HepG2 (cell line): Measurements from ENCODE around the gene PODXL2. TPM values are rescaled to one million over a fixed set of nuclear protein-coding genes. Genes with fewer than 3 reads are reported as not detected.

Source experiments
- HNRNPK ChIP-seq: fragments of 200-400 bp; formaldehyde crosslinking; IDR thresholded peaks from 2 replicates; pipeline ENCODE4 v1.6.1; 2018; ENCODE audit warnings: low read length, low read depth, moderate library complexity, mild to moderate bottlenecking; ENCODE audit not compliant: poor library complexity, severe bottlenecking
- MEF2D ChIP-seq: sonication (generic); formaldehyde crosslinking; IDR thresholded peaks from 2 replicates; pipeline ENCODE4 v1.5.1; 2020; ENCODE audit warnings: mild to moderate bottlenecking, missing genetic modification reagents
- NR2F6 ChIP-seq, 2 experiments: IDR thresholded peaks; 2 replicates each; pipeline ENCODE4 v1.6.1; 2016; ENCODE audit warnings: antibody characterized with exemption in 1 of 2, mild to moderate bottlenecking in 1 of 2
- REL ChIP-seq: sonication (generic); formaldehyde crosslinking; conservative IDR thresholded peaks from 2 replicates; pipeline ENCODE4 v1.8.0; 2022; ENCODE audit warnings: mild to moderate bottlenecking, missing genetic modification reagents, moderate library complexity
- SMYD3 ChIP-seq: sonication (generic); formaldehyde crosslinking; IDR thresholded peaks from 2 replicates; pipeline ENCODE4 v1.8.1; 2023; ENCODE audit warnings: mild to moderate bottlenecking, missing genetic modification reagents
- TAF1 ChIP-seq: sonication (generic); formaldehyde crosslinking; IDR thresholded peaks from 2 replicates; pipeline ENCODE4 v1.4.0; 2020; ENCODE audit warnings: missing genetic modification reagents
- ZFP82 ChIP-seq: sonication (generic); formaldehyde crosslinking; IDR thresholded peaks from 2 replicates; pipeline ENCODE4 v1.5.1; 2020; ENCODE audit warnings: mild to moderate bottlenecking, missing genetic modification reagents, borderline replicate concordance
- ZMAT3 ChIP-seq: sonication (generic); formaldehyde crosslinking; conservative IDR thresholded peaks from 2 replicates; pipeline ENCODE4 v1.7.0; 2021; ENCODE audit warnings: missing genetic modification reagents
- ZNF124 ChIP-seq: sonication (generic); formaldehyde crosslinking; IDR thresholded peaks from 2 replicates; pipeline ENCODE4 v1.4.0; 2020; ENCODE audit warnings: missing genetic modification reagents
- ZNF207 ChIP-seq: fragments of 450-650 bp; IDR thresholded peaks from 2 replicates; pipeline ENCODE4 v1.6.1; 2016; ENCODE audit warnings: antibody characterized with exemption, borderline replicate concordance
- ZNF335 ChIP-seq: sonication (generic); formaldehyde crosslinking; IDR thresholded peaks from 2 replicates; pipeline ENCODE4 v1.4.0; 2020; ENCODE audit warnings: missing genetic modification reagents
- ZNF460 ChIP-seq: sonication (generic); formaldehyde crosslinking; IDR thresholded peaks from 2 replicates; pipeline ENCODE4 v1.5.1; 2020; ENCODE audit warnings: missing genetic modification reagents, mild to moderate bottlenecking, borderline replicate concordance
- ZNF616 ChIP-seq: sonication (generic); formaldehyde crosslinking; IDR thresholded peaks from 2 replicates; pipeline ENCODE4 v1.5.0; 2020; ENCODE audit warnings: low read depth, mild to moderate bottlenecking, missing genetic modification reagents
- ZNF7 ChIP-seq: IDR thresholded peaks from 2 replicates; pipeline ENCODE4 v1.6.1; 2016; ENCODE audit warnings: missing biosample characterization, missing genetic modification reagents
- ZNF773 ChIP-seq: sonication (generic); formaldehyde crosslinking; IDR thresholded peaks from 2 replicates; pipeline ENCODE4 v1.4.0; 2020; ENCODE audit warnings: missing genetic modification reagents, borderline replicate concordance
- polyA plus RNA-seq, 8 experiments: library from polyadenylated mRNA; depleted of rRNA in 3 of 8; stranded (reverse) in 7 of 8; unstranded in 1 of 8; fragments of >200 nt; fragmentation: Illumina TruSeq in 4 of 8; extraction: Trizol in 4 of 8; gene quantifications; 2 replicates each; pipeline versions ENCODE4 v1.2.1 to v1.2.3, GENCODE V29; 2011 to 2016; ENCODE audit warnings: low read depth in 4 of 8, missing spikeins in 1 of 8, mixed read lengths in 1 of 8; ENCODE audit not compliant: insufficient read depth in 1 of 8
- total RNA-seq, 5 experiments: library from RNA; depleted of rRNA; stranded (reverse); fragments of >200 nt; fragmentation: Illumina TruSeq; extraction: Trizol; gene quantifications; 2 replicates each; pipeline ENCODE4 v1.2.3, GENCODE V29; 2016; ENCODE audit warnings: low read depth in 1 of 5
- TF ChIP-seq, protein P1 (sequence below): sonication (generic); formaldehyde crosslinking; IDR thresholded peaks from 2 replicates; pipeline ENCODE4 v1.5.1; 2020; ENCODE audit warnings: mild to moderate bottlenecking, missing genetic modification reagents, borderline replicate concordance
- TF ChIP-seq, protein P2 (sequence below): sonication (generic); formaldehyde crosslinking; IDR thresholded peaks from 2 replicates; pipeline ENCODE4 v1.4.0; 2020; ENCODE audit warnings: missing genetic modification reagents
- TF ChIP-seq, protein P3 (sequence below): sonication (generic); formaldehyde crosslinking; IDR thresholded peaks from 2 replicates; pipeline ENCODE4 v1.9.0; 2021; ENCODE audit warnings: missing genetic modification reagents, mild to moderate bottlenecking, borderline replicate concordance

PODXL2 gene
- total and polyA plus RNA-seq, 2 of the 13 experiments (the other 11 are each of a cell fraction or from before 2014, with no cell fraction given), result 20.4 to 25.1 TPM

DNA sequence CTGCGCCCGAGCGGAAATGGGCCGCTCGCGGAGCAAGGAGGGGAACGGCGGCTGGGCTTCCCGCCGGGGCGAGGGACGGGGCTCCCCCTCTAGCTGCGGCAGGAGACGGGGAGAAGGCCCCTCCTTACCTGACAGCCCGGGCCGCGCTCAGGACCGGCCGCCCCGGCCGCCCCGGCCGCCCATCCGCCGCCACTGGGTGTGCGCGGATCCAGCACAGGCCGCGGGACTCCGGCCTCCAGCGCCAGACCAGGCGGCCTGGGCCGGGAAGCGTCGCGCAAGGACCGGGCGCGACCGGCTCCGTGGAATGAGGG lies 38.7 kb upstream of the PODXL2 start (continued):
- TF ChIP-seq, protein P1, sequence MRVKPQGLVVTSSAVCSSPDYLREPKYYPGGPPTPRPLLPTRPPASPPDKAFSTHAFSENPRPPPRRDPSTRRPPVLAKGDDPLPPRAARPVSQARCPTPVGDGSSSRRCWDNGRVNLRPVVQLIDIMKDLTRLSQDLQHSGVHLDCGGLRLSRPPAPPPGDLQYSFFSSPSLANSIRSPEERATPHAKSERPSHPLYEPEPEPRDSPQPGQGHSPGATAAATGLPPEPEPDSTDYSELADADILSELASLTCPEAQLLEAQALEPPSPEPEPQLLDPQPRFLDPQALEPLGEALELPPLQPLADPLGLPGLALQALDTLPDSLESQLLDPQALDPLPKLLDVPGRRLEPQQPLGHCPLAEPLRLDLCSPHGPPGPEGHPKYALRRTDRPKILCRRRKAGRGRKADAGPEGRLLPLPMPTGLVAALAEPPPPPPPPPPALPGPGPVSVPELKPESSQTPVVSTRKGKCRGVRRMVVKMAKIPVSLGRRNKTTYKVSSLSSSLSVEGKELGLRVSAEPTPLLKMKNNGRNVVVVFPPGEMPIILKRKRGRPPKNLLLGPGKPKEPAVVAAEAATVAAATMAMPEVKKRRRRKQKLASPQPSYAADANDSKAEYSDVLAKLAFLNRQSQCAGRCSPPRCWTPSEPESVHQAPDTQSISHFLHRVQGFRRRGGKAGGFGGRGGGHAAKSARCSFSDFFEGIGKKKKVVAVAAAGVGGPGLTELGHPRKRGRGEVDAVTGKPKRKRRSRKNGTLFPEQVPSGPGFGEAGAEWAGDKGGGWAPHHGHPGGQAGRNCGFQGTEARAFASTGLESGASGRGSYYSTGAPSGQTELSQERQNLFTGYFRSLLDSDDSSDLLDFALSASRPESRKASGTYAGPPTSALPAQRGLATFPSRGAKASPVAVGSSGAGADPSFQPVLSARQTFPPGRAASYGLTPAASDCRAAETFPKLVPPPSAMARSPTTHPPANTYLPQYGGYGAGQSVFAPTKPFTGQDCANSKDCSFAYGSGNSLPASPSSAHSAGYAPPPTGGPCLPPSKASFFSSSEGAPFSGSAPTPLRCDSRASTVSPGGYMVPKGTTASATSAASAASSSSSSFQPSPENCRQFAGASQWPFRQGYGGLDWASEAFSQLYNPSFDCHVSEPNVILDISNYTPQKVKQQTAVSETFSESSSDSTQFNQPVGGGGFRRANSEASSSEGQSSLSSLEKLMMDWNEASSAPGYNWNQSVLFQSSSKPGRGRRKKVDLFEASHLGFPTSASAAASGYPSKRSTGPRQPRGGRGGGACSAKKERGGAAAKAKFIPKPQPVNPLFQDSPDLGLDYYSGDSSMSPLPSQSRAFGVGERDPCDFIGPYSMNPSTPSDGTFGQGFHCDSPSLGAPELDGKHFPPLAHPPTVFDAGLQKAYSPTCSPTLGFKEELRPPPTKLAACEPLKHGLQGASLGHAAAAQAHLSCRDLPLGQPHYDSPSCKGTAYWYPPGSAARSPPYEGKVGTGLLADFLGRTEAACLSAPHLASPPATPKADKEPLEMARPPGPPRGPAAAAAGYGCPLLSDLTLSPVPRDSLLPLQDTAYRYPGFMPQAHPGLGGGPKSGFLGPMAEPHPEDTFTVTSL (CRISPR knock-in tag), result no peak
- TF ChIP-seq ZFP82 (CRISPR knock-in tag), result no peak
- TF ChIP-seq ZNF124, result no peak
- TF ChIP-seq, protein P2, sequence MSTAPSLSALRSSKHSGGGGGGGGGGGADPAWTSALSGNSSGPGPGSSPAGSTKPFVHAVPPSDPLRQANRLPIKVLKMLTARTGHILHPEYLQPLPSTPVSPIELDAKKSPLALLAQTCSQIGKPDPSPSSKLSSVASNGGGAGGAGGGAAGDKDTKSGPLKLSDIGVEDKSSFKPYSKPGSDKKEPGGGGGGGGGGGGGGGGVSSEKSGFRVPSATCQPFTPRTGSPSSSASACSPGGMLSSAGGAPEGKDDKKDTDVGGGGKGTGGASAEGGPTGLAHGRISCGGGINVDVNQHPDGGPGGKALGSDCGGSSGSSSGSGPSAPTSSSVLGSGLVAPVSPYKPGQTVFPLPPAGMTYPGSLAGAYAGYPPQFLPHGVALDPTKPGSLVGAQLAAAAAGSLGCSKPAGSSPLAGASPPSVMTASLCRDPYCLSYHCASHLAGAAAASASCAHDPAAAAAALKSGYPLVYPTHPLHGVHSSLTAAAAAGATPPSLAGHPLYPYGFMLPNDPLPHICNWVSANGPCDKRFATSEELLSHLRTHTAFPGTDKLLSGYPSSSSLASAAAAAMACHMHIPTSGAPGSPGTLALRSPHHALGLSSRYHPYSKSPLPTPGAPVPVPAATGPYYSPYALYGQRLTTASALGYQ, result peak; percentile 16; the same call in 1 of the 2 replicates
- TF ChIP-seq REL, result 0 out of 2 replicates have a peak, but pooled peaks have one; percentile 82
- TF ChIP-seq ZNF460, result no peak
- TF ChIP-seq HNRNPK, result peak; percentile 43
- TF ChIP-seq, protein P3, sequence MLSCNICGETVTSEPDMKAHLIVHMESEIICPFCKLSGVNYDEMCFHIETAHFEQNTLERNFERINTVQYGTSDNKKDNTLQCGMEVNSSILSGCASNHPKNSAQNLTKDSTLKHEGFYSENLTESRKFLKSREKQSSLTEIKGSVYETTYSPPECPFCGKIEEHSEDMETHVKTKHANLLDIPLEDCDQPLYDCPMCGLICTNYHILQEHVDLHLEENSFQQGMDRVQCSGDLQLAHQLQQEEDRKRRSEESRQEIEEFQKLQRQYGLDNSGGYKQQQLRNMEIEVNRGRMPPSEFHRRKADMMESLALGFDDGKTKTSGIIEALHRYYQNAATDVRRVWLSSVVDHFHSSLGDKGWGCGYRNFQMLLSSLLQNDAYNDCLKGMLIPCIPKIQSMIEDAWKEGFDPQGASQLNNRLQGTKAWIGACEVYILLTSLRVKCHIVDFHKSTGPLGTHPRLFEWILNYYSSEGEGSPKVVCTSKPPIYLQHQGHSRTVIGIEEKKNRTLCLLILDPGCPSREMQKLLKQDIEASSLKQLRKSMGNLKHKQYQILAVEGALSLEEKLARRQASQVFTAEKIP (CRISPR knock-in tag), result no peak
- no peak for TF ChIP-seq ZNF207
- TF ChIP-seq ZNF335 (CRISPR knock-in tag), result no peak
- TF ChIP-seq MEF2D (CRISPR knock-in tag), result no peak
- no peak for TF ChIP-seq NR2F6 (IDR thresholded peaks at IDR 0.05)
- TF ChIP-seq NR2F6 (CRISPR knock-in tag; IDR thresholded peaks at IDR 0.05), result no peak
- TF ChIP-seq ZNF773 (CRISPR knock-in tag), result no peak
- TF ChIP-seq SMYD3, result no peak
- TF ChIP-seq ZMAT3 (CRISPR knock-in tag), result 0 out of 2 replicates have a peak, but pooled peaks have one; percentile 32
- 0 out of 2 replicates have a peak, but pooled peaks have one; percentile 4 for TF ChIP-seq ZNF616
- no peak for TF ChIP-seq TAF1 (CRISPR knock-in tag)
- TF ChIP-seq ZNF7, result no peak
